ENCODE measurements around the gene KIAA0930. TPM values are rescaled to one million over a fixed set of nuclear protein-coding genes. Genes with fewer than 3 reads are reported as not detected.

KIAA0930 gene
- total RNA-seq, 1 donor from 2014 or later: 89.2 TPM

GRCh38 chr22:45217806-45218205 lies 22.9 kb downstream of the KIAA0930 start:
- Histone ChIP-seq H3K36me3 (no peaks in the 10 kb centered on the region), H3K4me3 (no peak overlapping the region), H3K9me3 (no peaks in the 10 kb centered on the region), H3K4me1 (peaks cover 23% of the 10 kb centered on the region), H3K27me3 (ENCODE audit: low read depth) (no peaks in the 10 kb centered on the region), H3K27ac (no peak overlapping the region)
- intact Hi-C loops (cut with DNase I): no loop called here
- no peak for ATAC-seq
- TF ChIP-seq, protein P1, sequence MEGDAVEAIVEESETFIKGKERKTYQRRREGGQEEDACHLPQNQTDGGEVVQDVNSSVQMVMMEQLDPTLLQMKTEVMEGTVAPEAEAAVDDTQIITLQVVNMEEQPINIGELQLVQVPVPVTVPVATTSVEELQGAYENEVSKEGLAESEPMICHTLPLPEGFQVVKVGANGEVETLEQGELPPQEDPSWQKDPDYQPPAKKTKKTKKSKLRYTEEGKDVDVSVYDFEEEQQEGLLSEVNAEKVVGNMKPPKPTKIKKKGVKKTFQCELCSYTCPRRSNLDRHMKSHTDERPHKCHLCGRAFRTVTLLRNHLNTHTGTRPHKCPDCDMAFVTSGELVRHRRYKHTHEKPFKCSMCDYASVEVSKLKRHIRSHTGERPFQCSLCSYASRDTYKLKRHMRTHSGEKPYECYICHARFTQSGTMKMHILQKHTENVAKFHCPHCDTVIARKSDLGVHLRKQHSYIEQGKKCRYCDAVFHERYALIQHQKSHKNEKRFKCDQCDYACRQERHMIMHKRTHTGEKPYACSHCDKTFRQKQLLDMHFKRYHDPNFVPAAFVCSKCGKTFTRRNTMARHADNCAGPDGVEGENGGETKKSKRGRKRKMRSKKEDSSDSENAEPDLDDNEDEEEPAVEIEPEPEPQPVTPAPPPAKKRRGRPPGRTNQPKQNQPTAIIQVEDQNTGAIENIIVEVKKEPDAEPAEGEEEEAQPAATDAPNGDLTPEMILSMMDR (IDR thresholded peaks at IDR 0.05): no peak
- DNase-seq: peak; percentile 24

DNA sequence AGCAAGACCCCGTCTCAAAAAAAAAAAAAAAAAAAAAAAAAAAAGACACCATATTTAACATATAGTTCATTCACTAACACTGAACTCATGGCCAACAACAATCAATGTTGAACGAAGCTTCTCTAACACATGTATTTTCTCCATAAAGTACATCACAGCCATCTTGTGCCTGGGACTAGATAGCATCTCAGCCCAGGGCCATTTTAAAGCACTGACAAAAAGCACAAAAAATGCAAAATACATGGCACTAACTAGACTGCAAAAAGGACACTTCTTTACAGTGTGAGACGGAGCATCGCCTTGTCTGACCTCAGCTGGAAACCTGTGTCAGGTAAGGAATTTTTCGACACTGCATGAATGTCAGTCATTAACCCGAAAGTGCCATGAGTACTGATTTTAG lies 23.3 kb downstream of the KIAA0930 start:
- Histone ChIP-seq H3K4me3 (no peak overlapping the region), H3K27me3 (ENCODE audit: low read depth) (no peaks in the 10 kb centered on the region), H3K36me3 (no peaks in the 10 kb centered on the region), H3K27ac (no peak overlapping the region), H3K4me1 (peaks cover 26% of the 10 kb centered on the region), H3K9me3 (no peaks in the 10 kb centered on the region)
- DNase-seq (no peak), ATAC-seq (no peak)
- intact Hi-C loops (cut with DNase I): no loop called here
- TF ChIP-seq, protein P1 (IDR thresholded peaks at IDR 0.05): no peak

- no peaks in the 10 kb centered on the region for H3K9me3 ChIP-seq
Measured at GRCh38 chr22:45216133-45217003, 24.3 kb downstream of the KIAA0930 start.

DNA sequence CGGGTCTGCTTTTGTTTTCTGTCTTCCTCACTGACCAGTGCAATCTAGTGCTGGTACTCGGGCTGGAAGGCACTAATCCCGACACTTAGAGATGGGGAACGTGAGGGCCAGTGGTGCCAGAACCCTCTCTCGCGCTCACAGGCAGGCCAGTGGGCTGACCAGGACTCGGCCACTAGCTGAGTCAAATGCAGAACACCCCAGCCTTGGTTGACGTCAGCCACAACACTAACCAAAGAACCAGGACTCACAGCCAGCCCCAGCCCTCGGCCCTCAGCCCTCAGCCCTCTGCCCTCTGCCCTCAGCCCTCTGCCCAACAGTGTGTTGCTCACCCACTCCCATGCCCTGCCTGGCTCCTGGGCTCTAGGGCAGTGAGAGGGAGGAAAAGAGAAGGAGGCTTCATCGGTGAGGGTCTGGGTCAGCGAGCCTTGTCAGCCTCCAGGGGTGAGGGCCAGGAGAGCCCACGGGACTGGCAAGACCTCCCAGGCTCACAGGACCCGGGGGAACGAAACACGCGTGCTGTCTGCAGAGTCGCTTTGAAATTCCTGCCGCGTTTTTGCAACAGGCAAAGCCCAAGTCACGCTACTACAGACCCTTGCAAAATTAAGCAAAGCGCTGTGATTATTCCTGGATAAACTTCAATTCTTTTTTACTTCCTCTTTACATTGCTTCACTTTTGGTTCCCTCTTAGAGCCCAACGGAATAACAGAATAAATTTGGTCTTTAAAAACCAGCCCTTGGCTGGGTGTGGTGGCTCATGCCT lies 27.5 kb downstream of the KIAA0930 start:
- peak; percentile 66 to 67 for ATAC-seq
- H3K4me3 ChIP-seq: peak overlapping the region; percentile 39
- intact Hi-C loops (cut with DNase I): no loop called here
- peak overlapping the region; percentile 53 for H3K27ac ChIP-seq
- peak; percentile 59 for DNase-seq
- H3K9me3 ChIP-seq: no peaks in the 10 kb centered on the region
- H3K36me3 ChIP-seq: peaks cover 5% of the 10 kb centered on the region
- TF ChIP-seq, protein P1 (IDR thresholded peaks at IDR 0.05): no peak
- H3K27me3 ChIP-seq (ENCODE audit: low read depth): no peaks in the 10 kb centered on the region
- peaks cover 34% of the 10 kb centered on the region for H3K4me1 ChIP-seq

More at GRCh38 chr22:45216133-45217003, 24.3 kb downstream of the KIAA0930 start:
- Histone ChIP-seq H3K27ac (no peak overlapping the region), H3K36me3 (no peaks in the 10 kb centered on the region), H3K27me3 (ENCODE audit: low read depth) (no peaks in the 10 kb centered on the region), H3K4me1 (peaks cover 36% of the 10 kb centered on the region), H3K4me3 (no peak overlapping the region)
- DNase-seq: peak; percentile 21
- TF ChIP-seq, protein P1 (IDR thresholded peaks at IDR 0.05): no peak
- no peak for ATAC-seq
- intact Hi-C loops (cut with DNase I): no loop called here

DNA sequence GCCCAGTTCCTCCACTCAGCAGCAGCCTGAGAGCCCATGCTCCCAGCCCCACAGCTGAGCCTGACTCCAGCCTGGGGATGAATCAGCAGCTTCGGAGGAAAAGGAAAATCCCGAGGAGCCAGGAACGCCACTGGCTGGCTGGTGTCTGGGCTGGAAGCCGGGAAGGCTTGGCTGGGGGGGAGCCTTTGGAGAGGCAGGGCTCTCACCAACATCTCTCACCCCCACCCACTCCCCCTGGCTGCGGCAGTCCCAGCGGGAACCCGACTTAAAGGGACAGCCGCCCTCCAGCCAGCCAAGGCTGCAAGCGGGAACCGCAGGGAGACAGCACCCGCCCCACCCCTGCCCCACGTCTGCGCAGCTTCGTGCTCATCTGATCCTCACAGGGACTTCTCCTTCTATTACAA lies 28.4 kb downstream of the KIAA0930 start:
- Histone ChIP-seq H3K4me3 (peak overlapping the region; percentile 39), H3K36me3 (peaks cover 11% of the 10 kb centered on the region), H3K9me3 (no peaks in the 10 kb centered on the region), H3K4me1 (peaks cover 34% of the 10 kb centered on the region), H3K27me3 (ENCODE audit: low read depth) (no peaks in the 10 kb centered on the region), H3K27ac (peak overlapping the region; percentile 53)
- ATAC-seq (peak; percentile 46 to 65), DNase-seq (peak; percentile 65)
- TF ChIP-seq, protein P1 (IDR thresholded peaks at IDR 0.05): no peak
- intact Hi-C loops (cut with DNase I): no loop called here

Data from lower lobe of right lung (tissue), 2 donors.